ENCODE results near the gene TSPO. TPM values are rescaled to one million over a fixed set of nuclear protein-coding genes. Genes with fewer than 3 reads are reported as not detected.

Gene TSPO
- total and polyA plus RNA-seq, 4 donors, result 86.1 to 707 (median 284) TPM

- Histone ChIP-seq H3K4me1 (ENCODE audit: control insufficient read depth in 5 of 5, insufficient read depth in 5 of 5, low read length in 5 of 5) (peaks cover 0 to 12% (median 0%) of the 10 kb centered on the region in 5 donors), H3K36me3 (ENCODE audit: control insufficient read depth in 4 of 4, insufficient read depth in 4 of 4, low read length in 4 of 4) (no peaks in the 10 kb centered on the region), H3K9me3 (ENCODE audit: control insufficient read depth in 4 of 4, insufficient read depth in 3 of 4, low read length in 3 of 4) (no peaks in the 10 kb centered on the region), H3K27ac (ENCODE audit: low read depth in 1 of 2, low read length in 1 of 2) (no peak overlapping the region), H3K27me3 (ENCODE audit: control insufficient read depth in 3 of 3, insufficient read depth in 3 of 3, low read length in 2 of 3) (no peaks in the 10 kb centered on the region), H3K4me3 (no peak overlapping the region), H3K9ac (ENCODE audit: insufficient read depth in 1 of 2, low read length in 2 of 2) (no peak overlapping the region)
- no peak for TF ChIP-seq CTCF (IDR thresholded peaks at IDR 0.05; ENCODE audit: control extremely low read depth, extremely low read depth)
- DNase-seq (no peak), ATAC-seq (ENCODE audit: insufficient read depth, low FRiP score) (no peak)
- 93 to 95% methylated on average over 34 of the region's 34 CpGs for WGBS, 2 donors
Measured at GRCh38 chr22:43210631-43211515, 59.5 kb downstream of the TSPO start.

- DNase-seq, result no peak
- ATAC-seq (ENCODE audit: insufficient read depth, low FRiP score), result no peak
- WGBS, 2 donors, result 91 to 93% methylated on average over 13 of the region's 13 CpGs
Measured at GRCh38 chr22:43211941-43212433, 60.6 kb downstream of the TSPO start.

GRCh38 chr22:43212434-43212952 is 61.1 kb downstream of the TSPO start:
- no peak for ATAC-seq (ENCODE audit: insufficient read depth, low FRiP score)
- H3K36me3 ChIP-seq (ENCODE audit: control insufficient read depth in 4 of 4, insufficient read depth in 4 of 4, low read length in 4 of 4), result no peaks in the 10 kb centered on the region
- DNase-seq, result no peak
- no peak overlapping the region for H3K27ac ChIP-seq (ENCODE audit: low read depth in 1 of 2, low read length in 1 of 2)
- H3K4me1 ChIP-seq (ENCODE audit: control insufficient read depth in 5 of 5, insufficient read depth in 5 of 5, low read length in 5 of 5), result peaks cover 0 to 8% (median 0%) of the 10 kb centered on the region in 5 donors
- WGBS, 2 donors, result 91 to 97% methylated on average over 22 to 23 of the region's 23 CpGs
- no peak overlapping the region for H3K9ac ChIP-seq (ENCODE audit: insufficient read depth in 1 of 2, low read length in 2 of 2)
- no peaks in the 10 kb centered on the region for H3K27me3 ChIP-seq (ENCODE audit: control insufficient read depth in 3 of 3, insufficient read depth in 3 of 3, low read length in 2 of 3)
- TF ChIP-seq CTCF (IDR thresholded peaks at IDR 0.05; ENCODE audit: control extremely low read depth, extremely low read depth), result no peak
- H3K4me3 ChIP-seq, result no peak overlapping the region
- no peaks in the 10 kb centered on the region for H3K9me3 ChIP-seq (ENCODE audit: control insufficient read depth in 4 of 4, insufficient read depth in 3 of 4, low read length in 3 of 4)

More at GRCh38 chr22:43211941-43212433, 60.6 kb downstream of the TSPO start:
- Histone ChIP-seq H3K9me3 (ENCODE audit: control insufficient read depth in 4 of 4, insufficient read depth in 3 of 4, low read length in 3 of 4) (no peaks in the 10 kb centered on the region), H3K36me3 (ENCODE audit: control insufficient read depth in 4 of 4, insufficient read depth in 4 of 4, low read length in 4 of 4) (no peaks in the 10 kb centered on the region), H3K4me1 (ENCODE audit: control insufficient read depth in 5 of 5, insufficient read depth in 5 of 5, low read length in 5 of 5) (peaks cover 0 to 8% (median 0%) of the 10 kb centered on the region in 5 donors), H3K27me3 (ENCODE audit: control insufficient read depth in 3 of 3, insufficient read depth in 3 of 3, low read length in 2 of 3) (no peaks in the 10 kb centered on the region), H3K4me3 (no peak overlapping the region), H3K27ac (ENCODE audit: low read depth in 1 of 2, low read length in 1 of 2) (no peak overlapping the region), H3K9ac (ENCODE audit: insufficient read depth in 1 of 2, low read length in 2 of 2) (no peak overlapping the region)
- no peak for TF ChIP-seq CTCF (IDR thresholded peaks at IDR 0.05; ENCODE audit: control extremely low read depth, extremely low read depth)

Other genes with a start within 250 kb of the TSPO start
- gene PACSIN2, start 136.4 kb upstream of the TSPO start, total RNA-seq, result 100 to 1,000 TPM in 1 of 2 donors, 10 to 100 TPM in 1; 75.6 to 149 TPM
- 10 to 100 TPM; 40.3 to 92.5 TPM for gene PACSIN2, start 136.4 kb upstream of the TSPO start, polyA plus RNA-seq
- 1 to 10 TPM; 6.6 to 8.0 TPM for gene TTLL1, start 62.2 kb upstream of the TSPO start, total RNA-seq
- gene TTLL1, start 62.2 kb upstream of the TSPO start, polyA plus RNA-seq, result 1 to 10 TPM; 3.8 to 4.7 TPM
- 1 to 10 TPM; 2.7 to 6.1 TPM for gene BIK, start 40.8 kb upstream of the TSPO start, total RNA-seq
- 1 to 10 TPM; 3.1 to 7.6 TPM for gene BIK, start 40.8 kb upstream of the TSPO start, polyA plus RNA-seq
- gene MCAT, start 8.2 kb upstream of the TSPO start, total RNA-seq, result 10 to 100 TPM; 15.6 to 23.9 TPM
- 10 to 100 TPM; 19.9 to 22.1 TPM for gene MCAT, start 8.2 kb upstream of the TSPO start, polyA plus RNA-seq
- gene TTLL12, start 35.6 kb downstream of the TSPO start, total RNA-seq, result 10 to 100 TPM; 15.8 to 35.5 TPM
- 10 to 100 TPM; 20.0 to 30.7 TPM for gene TTLL12, start 35.6 kb downstream of the TSPO start, polyA plus RNA-seq
- 1 to 10 TPM; 6.2 to 7.9 TPM for gene SCUBE1, start 191.8 kb downstream of the TSPO start, total RNA-seq
- 1 to 10 TPM; 1.6 to 3.7 TPM for gene SCUBE1, start 191.8 kb downstream of the TSPO start, polyA plus RNA-seq